OCI-LY7 (cell line): Measurements from ENCODE around the gene ADM2. TPM values are rescaled to one million over a fixed set of nuclear protein-coding genes. Genes with fewer than 3 reads are reported as not detected.

Experiments
- BruUV-seq: library from RNA; stranded (reverse); fragments of 400-500 nt; replicated peaks from 2 replicates; lab custom pipeline; 2021; lab: Mats Ljungman, UMichigan
- CTCF ChIA-PET: fragments of 300-600 bp; sonication (Branson Sonifier 250); formaldehyde crosslinking; loops from one replicate; lab custom pipeline; 2022; ENCODE audit warnings: antibody characterized with exemption; ENCODE audit not compliant: unreplicated experiment; lab: Charles Lee
- POLR2A ChIA-PET: fragments of 300-600 bp; sonication (Branson Sonifier 250); formaldehyde crosslinking; loops from one replicate; lab custom pipeline; 2022; ENCODE audit warnings: antibody characterized with exemption; lab: Charles Lee
- DNase-seq: peaks from one replicate; pipeline ENCODE4 v3.0.0-alpha.2; 2015; ENCODE audit warnings: low spot score
- H2AFZ ChIP-seq: fragments of 200-600 bp; sonication (generic), shearing (Covaris generic); 2 replicates; pipeline ENCODE4 v1.6.1; 2014; ENCODE audit warnings: mild to moderate bottlenecking, antibody characterized with exemption, low read length, moderate library complexity
- H3K27ac ChIP-seq: fragments of 200-600 bp; sonication (generic); 2 replicates; pipeline ENCODE4 v1.5.1; 2014; ENCODE audit warnings: mixed run types, low read depth, mild to moderate bottlenecking, moderate library complexity, low read length, inconsistent platforms; ENCODE audit not compliant: poor library complexity, severe bottlenecking
- H3K36me3 ChIP-seq: fragments of 200-600 bp; sonication (generic); 2 replicates; pipeline ENCODE4 v1.6.1; 2014; ENCODE audit warnings: mild to moderate bottlenecking, antibody characterized with exemption, low read length, moderate library complexity, mixed read lengths; ENCODE audit not compliant: insufficient read depth
- H3K4me1 ChIP-seq: fragments of 200-600 bp; sonication (generic); 2 replicates; pipeline ENCODE4 v1.5.1; 2014; ENCODE audit warnings: mild to moderate bottlenecking, low read length; ENCODE audit not compliant: insufficient read depth, poor library complexity, severe bottlenecking
- H3K4me2 ChIP-seq: fragments of 200-600 bp; sonication (generic); 2 replicates; pipeline ENCODE4 v1.6.1; 2014; ENCODE audit warnings: mild to moderate bottlenecking, low read length
- H3K4me3 ChIP-seq: fragments of 200-600 bp; sonication (generic); 2 replicates; pipeline ENCODE4 v1.5.1; 2014; ENCODE audit warnings: mild to moderate bottlenecking, low read depth, low read length; ENCODE audit not compliant: poor library complexity, severe bottlenecking
- H3K79me2 ChIP-seq: fragments of 200-600 bp; sonication (generic); 2 replicates; pipeline ENCODE4 v1.6.1; 2016; ENCODE audit warnings: low read depth, mild to moderate bottlenecking, low read length, moderate library complexity, mixed read lengths; ENCODE audit not compliant: insufficient read depth
- H3K9me2 ChIP-seq: fragments of 200-600 bp; sonication (generic); 2 replicates; pipeline ENCODE4 v1.6.1; 2016; ENCODE audit warnings: mild to moderate bottlenecking, low read length, mixed read lengths; ENCODE audit not compliant: insufficient read depth
- H3K9me3 ChIP-seq: fragments of 200-600 bp; sonication (generic); 2 replicates; pipeline ENCODE4 v1.6.1; 2014; ENCODE audit warnings: mild to moderate bottlenecking, mixed run types, low read length, mixed read lengths
- H4K20me1 ChIP-seq: fragments of 200-600 bp; sonication (generic); 2 replicates; pipeline ENCODE4 v1.6.1; 2014; ENCODE audit warnings: mild to moderate bottlenecking, antibody characterized with exemption, low read length, moderate library complexity, mixed read lengths; ENCODE audit not compliant: insufficient read depth
- CTCF ChIP-seq: fragments of 200-600 bp; sonication (generic); conservative IDR thresholded peaks from 2 replicates; pipeline ENCODE4 v1.5.1; 2014; ENCODE audit warnings: mild to moderate bottlenecking, antibody characterized with exemption, low read length, moderate library complexity, mixed read lengths
- EZH2phosphoT487 ChIP-seq: fragments of 200-600 bp; sonication (generic); IDR thresholded peaks from 2 replicates; pipeline ENCODE4 v1.6.1; 2018; ENCODE audit warnings: low read depth, borderline replicate concordance, mild to moderate bottlenecking, mixed run types, antibody characterized with exemption, low read length, moderate library complexity, mixed read lengths
- intact Hi-C: fragments of 100-400 bp; cut with micrococcal nuclease; formaldehyde crosslinking; loops from one replicate; pipeline ENCODE4 v1.10.0; 2022; ENCODE audit not compliant: unreplicated experiment
- total RNA-seq, 2 experiments: library from RNA; depleted of rRNA in 1 of 2; stranded (reverse); fragments of >200 nt in 1 of 2; shearing (Covaris generic) in 1 of 2; gene quantifications; 2 replicates each; pipeline ENCODE4 v1.2.3, GENCODE V29; 2014 to 2022

ADM2 gene
- total RNA-seq, 2 experiments from 2014 or later, result 4.3 to 7.9 TPM

DNA sequence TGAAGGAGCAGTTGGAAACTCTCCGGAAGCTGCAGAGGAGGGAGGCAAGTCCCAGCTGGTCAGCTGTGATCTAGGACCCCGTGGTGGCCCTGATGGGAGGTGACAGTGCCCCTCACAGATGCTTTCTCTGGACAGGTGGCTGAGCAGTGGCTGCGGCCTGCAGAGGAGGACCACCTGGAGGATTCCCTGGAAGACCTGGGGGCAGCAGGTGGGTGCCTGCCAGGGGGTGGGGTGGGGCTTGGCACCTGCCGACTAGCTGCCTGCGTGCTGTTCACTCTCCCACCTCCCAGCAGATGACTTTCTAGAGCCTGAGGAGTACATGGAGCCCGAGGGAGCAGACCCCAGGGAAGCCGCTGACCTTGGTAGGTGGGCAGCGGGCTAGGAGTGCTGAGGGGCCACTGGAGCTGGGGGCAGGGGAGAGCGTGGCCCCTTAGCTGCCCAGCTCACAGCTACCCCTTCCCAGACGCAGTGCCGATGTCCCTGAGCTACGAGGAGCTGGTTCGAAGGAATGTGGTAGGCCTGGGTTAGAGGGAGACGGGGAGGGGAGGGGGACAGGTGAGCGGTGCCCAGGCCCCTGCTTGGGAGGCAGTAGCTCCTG lies 41.0 kb downstream of the ADM2 start:
- no peaks in the 10 kb centered on the region for H3K9me2 ChIP-seq
- no peak overlapping the region for H3K27ac ChIP-seq
- ChIA-PET POLR2A (interaction anchor here (0.6 to 1.3 kb wide), 3 partner anchors 14 to 597 kb away, joined by 3 to 4 read pairs (median 4); partner anchors contain the start of genes LMF2 and NCAPH2), CTCF (interaction anchor here (0.5 to 0.6 kb wide), 3 partner anchors 11 to 49 kb away, joined by 3 to 9 read pairs (median 5); no protein-coding TSS in a partner anchor)
- H3K4me2 ChIP-seq, result no peak overlapping the region
- TF ChIP-seq EZH2phosphoT487 (no peak), CTCF (no peak)
- H2AFZ ChIP-seq, result no peak overlapping the region
- peaks cover 78% of the 10 kb centered on the region for H3K36me3 ChIP-seq
- H3K4me1 ChIP-seq, result peaks cover 13% of the 10 kb centered on the region
- no peaks in the 10 kb centered on the region for H3K9me3 ChIP-seq
- DNase-seq, result no peak
- no peak overlapping the region for H3K4me3 ChIP-seq
- H4K20me1 ChIP-seq, result no peaks in the 10 kb centered on the region
- intact Hi-C loops, result no loop called here
- H3K79me2 ChIP-seq, result peaks cover 4% of the 10 kb centered on the region; the same call in 1 of the 2 replicates
- no TSS peak for BruUV-seq

DNA sequence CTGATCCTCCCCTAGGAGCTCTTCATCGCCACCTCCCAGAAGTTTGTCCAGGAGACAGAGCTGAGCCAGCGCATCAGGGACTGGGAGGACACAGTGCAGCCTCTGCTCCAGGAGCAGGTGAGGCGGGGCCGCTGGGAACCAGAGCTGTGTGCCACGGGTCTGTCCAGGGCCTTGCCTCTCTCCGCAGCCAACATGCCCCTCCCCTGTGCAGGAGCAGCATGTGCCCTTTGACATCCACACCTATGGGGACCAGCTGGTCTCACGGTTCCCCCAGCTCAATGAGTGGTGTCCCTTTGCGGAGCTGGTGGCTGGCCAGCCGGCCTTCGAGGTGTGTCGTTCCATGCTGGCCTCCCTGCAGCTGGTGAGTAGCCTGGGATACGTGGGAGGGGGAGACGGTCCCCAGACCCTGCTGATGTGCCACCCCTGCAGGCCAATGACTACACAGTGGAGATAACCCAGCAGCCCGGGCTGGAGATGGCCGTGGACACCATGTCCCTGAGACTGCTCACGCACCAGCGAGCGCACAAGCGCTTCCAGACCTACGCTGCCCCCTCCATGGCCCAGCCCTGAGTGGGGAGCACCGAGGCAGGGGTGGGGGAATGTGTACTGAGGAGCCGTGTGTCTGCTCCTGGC lies 41.6 kb downstream of the ADM2 start:
- H3K36me3 ChIP-seq, result peaks cover 72% of the 10 kb centered on the region
- H3K79me2 ChIP-seq, result peaks cover 4% of the 10 kb centered on the region; the same call in 1 of the 2 replicates
- H3K27ac ChIP-seq, result no peak overlapping the region
- intact Hi-C loops, result no loop called here
- H3K9me3 ChIP-seq, result no peaks in the 10 kb centered on the region
- H3K4me3 ChIP-seq, result no peak overlapping the region
- no peak for DNase-seq
- no peak for TF ChIP-seq CTCF
- no peak for TF ChIP-seq EZH2phosphoT487
- POLR2A ChIA-PET, result interaction anchor here (0.6 to 1.3 kb wide), 3 partner anchors 15 to 598 kb away, joined by 3 to 4 read pairs (median 4); partner anchors contain the start of genes LMF2 and NCAPH2
- no peaks in the 10 kb centered on the region for H3K9me2 ChIP-seq
- no peak overlapping the region for H2AFZ ChIP-seq
- H4K20me1 ChIP-seq, result no peaks in the 10 kb centered on the region
- CTCF ChIA-PET, result interaction anchor here (0.6 kb wide), 2 partner anchors 38 to 50 kb away, joined by 3 to 9 read pairs; no protein-coding TSS in a partner anchor
- TSS peak; percentile 53 for BruUV-seq
- no peak overlapping the region for H3K4me2 ChIP-seq
- H3K4me1 ChIP-seq, result peaks cover 16% of the 10 kb centered on the region
